Progenitor cell of endocrine pancreas (in vitro differentiated cells): ENCODE measurements around the gene RSPO3. TPM values are rescaled to one million over a fixed set of nuclear protein-coding genes. Genes with fewer than 3 reads are reported as not detected.
A peak's percentile ranks its signal among the peaks of the same experiment; 100 is the strongest.

Experiments
- DNase-seq: peaks from one replicate; pipeline ENCODE4 v3.0.0; 2021; ENCODE audit warnings: low spot score; ENCODE audit not compliant: unreplicated experiment
- H3K27ac Mint-ChIP-seq: 2 replicates; pipeline ENCODE4 v1.8.0; 2021; ENCODE audit warnings: mild to moderate bottlenecking, moderate library complexity, mixed read lengths
- H3K27me3 Mint-ChIP-seq: 2 replicates; pipeline ENCODE4 v1.8.0; 2021; ENCODE audit warnings: mixed read lengths
- H3K36me3 Mint-ChIP-seq: 2 replicates; pipeline ENCODE4 v1.8.0; 2022; ENCODE audit warnings: mixed read lengths; ENCODE audit not compliant: insufficient read depth
- H3K4me1 Mint-ChIP-seq: 2 replicates; pipeline ENCODE4 v1.8.0; 2021; ENCODE audit warnings: low read depth, mixed read lengths
- H3K4me3 Mint-ChIP-seq: 2 replicates; pipeline ENCODE4 v1.8.0; 2021; ENCODE audit warnings: low read depth, mild to moderate bottlenecking, moderate library complexity, mixed read lengths
- H3K9me3 Mint-ChIP-seq: 2 replicates; pipeline ENCODE4 v1.8.0; 2021; ENCODE audit warnings: low read depth, mixed read lengths
- CTCF ChIP-seq: fragments of 200-600 bp; sonication (generic); IDR thresholded peaks from one replicate; pipeline ENCODE4 v1.5.0; 2021; ENCODE audit warnings: antibody characterized with exemption, mild to moderate bottlenecking; ENCODE audit not compliant: unreplicated experiment
- long read RNA-seq: library from polyadenylated mRNA; unstranded; transcript quantifications from one replicate; pipeline ENCODE4 v2.0.0, GENCODE V29; 2020
- total RNA-seq: library from RNA; stranded (reverse); gene quantifications from 2 replicates; pipeline ENCODE4 v1.2.1, GENCODE V29; 2021

RSPO3 gene
- total RNA-seq = 0.36 and 0.43 TPM in 2 replicates
- long read RNA-seq = 0 reads

- Mint-ChIP-seq H3K27ac (no peak within 1 kb of the TSS), H3K27me3 (peaks cover 92% of the 10 kb centered on the region), H3K4me1 (peaks cover 7% of the 10 kb centered on the region), H3K9me3 (no peaks in the 10 kb centered on the region), H3K4me3 (peak within 1 kb of the TSS; percentile 70), H3K36me3 (no peaks in the 10 kb centered on the region)
- no peak for TF ChIP-seq CTCF
- DNase-seq = peak; percentile 15
These were observed at the start of gene RSPO3 for GRCh38 chr6:127118298-127119101. TSS of gene RSPO3 (plus strand) at chr6:127118671. CDS start at chr6:127119193, 522 bp downstream.

GRCh38 chr6:127069659-127070279, 48.7 kb upstream of the RSPO3 start:
- no peaks in the 10 kb centered on the region for H3K9me3 Mint-ChIP-seq
- peaks cover 14% of the 10 kb centered on the region for H3K4me1 Mint-ChIP-seq
- DNase-seq = no peak
- H3K27me3 Mint-ChIP-seq = peaks cover 20% of the 10 kb centered on the region
- no peak overlapping the region for H3K27ac Mint-ChIP-seq
- H3K4me3 Mint-ChIP-seq = no peak overlapping the region
- peak; percentile 65 for TF ChIP-seq CTCF
- H3K36me3 Mint-ChIP-seq = no peaks in the 10 kb centered on the region

GRCh38 chr6:127073222-127073621, 45.2 kb upstream of the RSPO3 start:
- no peaks in the 10 kb centered on the region for H3K36me3 Mint-ChIP-seq
- no peak for TF ChIP-seq CTCF

GRCh38 chr6:127076466-127076865, 42.0 kb upstream of the RSPO3 start:
- Mint-ChIP-seq H3K4me3 (no peak overlapping the region), H3K36me3 (no peaks in the 10 kb centered on the region), H3K4me1 (peaks cover 15% of the 10 kb centered on the region), H3K27ac (no peak overlapping the region), H3K9me3 (peaks cover 3% of the 10 kb centered on the region), H3K27me3 (peaks cover 38% of the 10 kb centered on the region)
- TF ChIP-seq CTCF = no peak
- no peak for DNase-seq

More at GRCh38 chr6:127073222-127073621, 45.2 kb upstream of the RSPO3 start:
- Mint-ChIP-seq H3K27ac (no peak overlapping the region), H3K4me3 (no peak overlapping the region), H3K4me1 (peaks cover 15% of the 10 kb centered on the region), H3K27me3 (peaks cover 24% of the 10 kb centered on the region), H3K9me3 (no peaks in the 10 kb centered on the region)
- no peak for DNase-seq

GRCh38 chr6:127077886-127078285, 40.6 kb upstream of the RSPO3 start:
- peaks cover 3% of the 10 kb centered on the region for H3K9me3 Mint-ChIP-seq
- peaks cover 33% of the 10 kb centered on the region for H3K27me3 Mint-ChIP-seq
- H3K4me1 Mint-ChIP-seq = peaks cover 11% of the 10 kb centered on the region
- no peak for DNase-seq
- H3K36me3 Mint-ChIP-seq = no peaks in the 10 kb centered on the region
- TF ChIP-seq CTCF = no peak
- no peak overlapping the region for H3K27ac Mint-ChIP-seq
- H3K4me3 Mint-ChIP-seq = no peak overlapping the region
